MM.1S (cell line): ENCODE results near the gene ABRAXAS1.

Experiments
- DNase-seq: peaks from one replicate; pipeline ENCODE4 v3.0.0-alpha.2; 2015
- H2AFZ ChIP-seq: fragments of 300-600 bp; sonication (generic); 2 replicates; pipeline ENCODE4 v1.6.0; 2016; ENCODE audit warnings: antibody characterized with exemption, low read length
- H3F3A ChIP-seq: fragments of 300-600 bp; sonication (generic); 2 replicates; pipeline ENCODE4 v1.6.1; 2016; ENCODE audit warnings: mild to moderate bottlenecking, antibody characterized with exemption, low read length, moderate library complexity, mixed read lengths; ENCODE audit not compliant: insufficient read depth
- H3K27ac ChIP-seq: fragments of 300-600 bp; sonication (generic); 2 replicates; pipeline ENCODE4 v1.5.1; 2016; ENCODE audit warnings: mild to moderate bottlenecking, low read length
- H3K27me3 ChIP-seq: fragments of 300-600 bp; sonication (generic); replicated peaks from 2 replicates; pipeline ENCODE4 v1.6.0; 2016; ENCODE audit warnings: low read length; ENCODE audit not compliant: insufficient read depth
- H3K36me3 ChIP-seq: fragments of 300-600 bp; sonication (generic); replicated peaks from 2 replicates; pipeline ENCODE4 v1.6.1; 2016; ENCODE audit warnings: mild to moderate bottlenecking, low read length, mixed read lengths; ENCODE audit not compliant: insufficient read depth
- H3K4me1 ChIP-seq: fragments of 300-600 bp; sonication (generic); 2 replicates; pipeline ENCODE4 v1.6.1; 2016; ENCODE audit warnings: low read length, mixed read lengths
- H3K4me2 ChIP-seq: fragments of 300-600 bp; sonication (generic); 2 replicates; pipeline ENCODE4 v1.6.0; 2016; ENCODE audit warnings: low read depth, low read length
- H3K4me3 ChIP-seq: fragments of 300-600 bp; sonication (generic); 2 replicates; pipeline ENCODE4 v1.5.1; 2016; ENCODE audit warnings: low read length, mixed read lengths
- H3K79me2 ChIP-seq: fragments of 300-600 bp; sonication (generic); 2 replicates; pipeline ENCODE4 v1.6.1; 2016; ENCODE audit warnings: mixed run types, low read length, mixed read lengths
- H3K9ac ChIP-seq: fragments of 300-600 bp; sonication (generic); 2 replicates; pipeline ENCODE4 v1.6.1; 2016; ENCODE audit warnings: low read length, mixed read lengths
- H3K9me2 ChIP-seq: fragments of 300-600 bp; sonication (generic); replicated peaks from 2 replicates; pipeline ENCODE4 v1.6.1; 2016; ENCODE audit warnings: mild to moderate bottlenecking, low read length, mixed read lengths; ENCODE audit not compliant: insufficient read depth
- H3K9me3 ChIP-seq: fragments of 300-600 bp; sonication (generic); replicated peaks from 2 replicates; pipeline ENCODE4 v1.6.1; 2016; ENCODE audit warnings: mild to moderate bottlenecking, low read length, mixed read lengths; ENCODE audit not compliant: insufficient read depth
- H4K20me1 ChIP-seq: fragments of 300-600 bp; sonication (generic); 2 replicates; pipeline ENCODE4 v1.6.1; 2016; ENCODE audit warnings: mild to moderate bottlenecking, low read length, moderate library complexity, mixed read lengths; ENCODE audit not compliant: insufficient read depth
- EZH2 ChIP-seq: fragments of 300-600 bp; sonication (generic); optimal IDR thresholded peaks from 2 replicates; pipeline ENCODE3; 2017; ENCODE audit warnings: low read depth, mild to moderate bottlenecking, antibody characterized with exemption, low read length, mixed read lengths
- EZH2phosphoT487 ChIP-seq: fragments of 300-600 bp; sonication (generic); IDR thresholded peaks from 2 replicates; pipeline ENCODE4 v1.6.1; 2018; ENCODE audit warnings: antibody characterized with exemption, low read length
- TF ChIP-seq, protein P1 (sequence below): fragments of 300-600 bp; sonication (generic); IDR thresholded peaks from 2 replicates; pipeline ENCODE4 v1.5.1; 2016; ENCODE audit warnings: antibody characterized with exemption, low read length, mixed read lengths

The ABRAXAS1 gene

GRCh38 chr4:83473423-83473822 is 11.5 kb downstream of the ABRAXAS1 start:
- Histone ChIP-seq H3K4me2 (no peak overlapping the region), H3K27me3 (no peaks in the 10 kb centered on the region), H2AFZ (no peak overlapping the region), H4K20me1 (no peaks in the 10 kb centered on the region), H3K27ac (no peak overlapping the region), H3K36me3 (no peaks in the 10 kb centered on the region), H3K9me2 (no peaks in the 10 kb centered on the region), H3K9ac (no peak overlapping the region), H3K4me1 (0 out of 2 replicates have a peak, but pooled peaks cover 5% of the 10 kb centered on the region), H3K9me3 (no peaks in the 10 kb centered on the region), H3F3A (no peaks in the 10 kb centered on the region; the same call in 1 of the 2 replicates), H3K79me2 (no peaks in the 10 kb centered on the region), H3K4me3 (no peak overlapping the region)
- no peak for TF ChIP-seq EZH2phosphoT487
- TF ChIP-seq, protein P1, sequence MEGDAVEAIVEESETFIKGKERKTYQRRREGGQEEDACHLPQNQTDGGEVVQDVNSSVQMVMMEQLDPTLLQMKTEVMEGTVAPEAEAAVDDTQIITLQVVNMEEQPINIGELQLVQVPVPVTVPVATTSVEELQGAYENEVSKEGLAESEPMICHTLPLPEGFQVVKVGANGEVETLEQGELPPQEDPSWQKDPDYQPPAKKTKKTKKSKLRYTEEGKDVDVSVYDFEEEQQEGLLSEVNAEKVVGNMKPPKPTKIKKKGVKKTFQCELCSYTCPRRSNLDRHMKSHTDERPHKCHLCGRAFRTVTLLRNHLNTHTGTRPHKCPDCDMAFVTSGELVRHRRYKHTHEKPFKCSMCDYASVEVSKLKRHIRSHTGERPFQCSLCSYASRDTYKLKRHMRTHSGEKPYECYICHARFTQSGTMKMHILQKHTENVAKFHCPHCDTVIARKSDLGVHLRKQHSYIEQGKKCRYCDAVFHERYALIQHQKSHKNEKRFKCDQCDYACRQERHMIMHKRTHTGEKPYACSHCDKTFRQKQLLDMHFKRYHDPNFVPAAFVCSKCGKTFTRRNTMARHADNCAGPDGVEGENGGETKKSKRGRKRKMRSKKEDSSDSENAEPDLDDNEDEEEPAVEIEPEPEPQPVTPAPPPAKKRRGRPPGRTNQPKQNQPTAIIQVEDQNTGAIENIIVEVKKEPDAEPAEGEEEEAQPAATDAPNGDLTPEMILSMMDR: no peak
- no peak for TF ChIP-seq EZH2
- DNase-seq: no peak

DNA sequence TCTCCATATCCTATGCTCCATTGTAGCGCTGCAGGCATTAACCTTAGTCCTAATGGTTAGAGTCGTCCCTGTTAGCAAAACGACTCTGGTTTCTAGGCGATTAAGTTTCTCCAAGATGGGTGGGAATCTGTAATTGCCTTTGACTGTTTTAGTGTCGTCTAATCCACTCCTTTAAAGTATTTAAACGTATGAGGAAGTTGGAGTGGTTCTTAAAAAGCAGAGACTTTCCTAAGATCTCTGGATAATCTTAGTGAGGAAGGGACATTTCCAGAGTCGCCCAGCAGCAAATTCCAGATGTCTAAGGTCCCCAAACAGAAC is 28.8 kb downstream of the ABRAXAS1 start:
- Histone ChIP-seq H2AFZ (peak overlapping the region; percentile 97), H3K4me3 (peak overlapping the region; percentile 99), H3K27me3 (no peaks in the 10 kb centered on the region), H3F3A (no peaks in the 10 kb centered on the region), H3K36me3 (peaks cover 4% of the 10 kb centered on the region), H4K20me1 (no peaks in the 10 kb centered on the region), H3K9me2 (no peaks in the 10 kb centered on the region), H3K27ac (peak overlapping the region; percentile 86), H3K4me2 (peak overlapping the region; percentile 63), H3K4me1 (peaks cover 10% of the 10 kb centered on the region), H3K79me2 (peaks cover 50% of the 10 kb centered on the region), H3K9me3 (no peaks in the 10 kb centered on the region), H3K9ac (peak overlapping the region; percentile 90)
- no peak for DNase-seq
- TF ChIP-seq EZH2phosphoT487: no peak
- TF ChIP-seq, protein P1: no peak
- TF ChIP-seq EZH2: no peak

GRCh38 chr4:83455281-83456183 is 29.4 kb downstream of the ABRAXAS1 start, which contains the start of the genes HELQ and MRPS18C:
HELQ (minus strand) TSS chr4:83455823; CDS start chr4:83455693, 130 bp downstream.
MRPS18C (plus strand) TSS chr4:83456058; CDS start chr4:83456078, 20 bp downstream.
- Histone ChIP-seq H3K9me2 (no peaks in the 10 kb centered on the region), H3F3A (no peaks in the 10 kb centered on the region), H2AFZ (peak within 1 kb of the TSS; percentile 97), H3K4me2 (peak within 1 kb of the TSS; percentile 87), H3K4me3 (peak within 1 kb of the TSS; percentile 99), H3K27ac (peak within 1 kb of the TSS; percentile 86), H3K27me3 (no peaks in the 10 kb centered on the region), H3K9me3 (no peaks in the 10 kb centered on the region), H4K20me1 (no peaks in the 10 kb centered on the region), H3K36me3 (peaks cover 4% of the 10 kb centered on the region), H3K9ac (peak within 1 kb of the TSS; percentile 90), H3K79me2 (peaks cover 50% of the 10 kb centered on the region), H3K4me1 (peaks cover 10% of the 10 kb centered on the region)
- TF ChIP-seq, protein P1: peak; percentile 32; the same call in 1 of the 2 replicates
- TF ChIP-seq EZH2phosphoT487: no peak
- DNase-seq: peak; percentile 99
